KOPT-K1 (cell line): Measurements from ENCODE around the gene ZNF408.

Experiments
- H3K27ac ChIP-seq: fragments of 200-600 bp; sonication (generic); 2 replicates; pipeline ENCODE4 v1.5.1; 2016; ENCODE audit warnings: antibody characterized with exemption, mild to moderate bottlenecking, low read depth, low read length; ENCODE audit not compliant: poor library complexity, severe bottlenecking
- H3K36me3 ChIP-seq: fragments of 200-600 bp; sonication (generic); 2 replicates; pipeline ENCODE4 v1.5.1; 2017; ENCODE audit warnings: antibody characterized with exemption, mild to moderate bottlenecking, low read length, moderate library complexity; ENCODE audit not compliant: insufficient read depth
- H3K9me3 ChIP-seq: fragments of 200-600 bp; sonication (generic); 2 replicates; pipeline ENCODE4 v1.5.1; 2017; ENCODE audit warnings: antibody characterized with exemption, low read length, mild to moderate bottlenecking; ENCODE audit not compliant: insufficient read depth, poor library complexity, severe bottlenecking

The ZNF408 gene

GRCh38 chr11:46681814-46682213 lies 19.0 kb upstream of the ZNF408 start:
- Histone ChIP-seq H3K36me3 (peaks cover 75% of the 10 kb centered on the region), H3K27ac (no peak overlapping the region), H3K9me3 (no peaks in the 10 kb centered on the region)

- H3K36me3 ChIP-seq: peaks cover 75% of the 10 kb centered on the region
- no peak overlapping the region for H3K27ac ChIP-seq
- H3K9me3 ChIP-seq: no peaks in the 10 kb centered on the region
These were observed 17.8 kb upstream of the ZNF408 start for GRCh38 chr11:46682773-46683752.

- Histone ChIP-seq H3K9me3 (no peaks in the 10 kb centered on the region), H3K27ac (no peak overlapping the region), H3K36me3 (peaks cover 67% of the 10 kb centered on the region)
These were observed 16.5 kb upstream of the ZNF408 start for GRCh38 chr11:46684367-46684766.

GRCh38 chr11:46686886-46687795 lies 13.7 kb upstream of the ZNF408 start:
- peaks cover 55% of the 10 kb centered on the region for H3K36me3 ChIP-seq
- no peaks in the 10 kb centered on the region for H3K9me3 ChIP-seq
- H3K27ac ChIP-seq: no peak overlapping the region

GRCh38 chr11:46690702-46691101 lies 10.1 kb upstream of the ZNF408 start:
- peaks cover 72% of the 10 kb centered on the region for H3K36me3 ChIP-seq
- H3K9me3 ChIP-seq: no peaks in the 10 kb centered on the region
- H3K27ac ChIP-seq: no peak overlapping the region

- Histone ChIP-seq H3K36me3 (peaks cover 62% of the 10 kb centered on the region), H3K9me3 (no peaks in the 10 kb centered on the region), H3K27ac (no peak overlapping the region)
These were observed 8.4 kb upstream of the ZNF408 start for GRCh38 chr11:46692450-46692849.

GRCh38 chr11:46693597-46694012 lies 7.2 kb upstream of the ZNF408 start:
- Histone ChIP-seq H3K9me3 (no peaks in the 10 kb centered on the region), H3K36me3 (peaks cover 51% of the 10 kb centered on the region), H3K27ac (no peak overlapping the region)

- no peak overlapping the region for H3K27ac ChIP-seq
- H3K9me3 ChIP-seq: no peaks in the 10 kb centered on the region
- peaks cover 51% of the 10 kb centered on the region for H3K36me3 ChIP-seq
These were observed 6.8 kb upstream of the ZNF408 start for GRCh38 chr11:46694072-46694471.

- no peak overlapping the region for H3K27ac ChIP-seq
- no peaks in the 10 kb centered on the region for H3K9me3 ChIP-seq
- peaks cover 51% of the 10 kb centered on the region for H3K36me3 ChIP-seq
These were observed 6.2 kb upstream of the ZNF408 start for GRCh38 chr11:46694607-46695006.

GRCh38 chr11:46695345-46696211 lies 5.3 kb upstream of the ZNF408 start:
- no peak overlapping the region for H3K27ac ChIP-seq

GRCh38 chr11:46696212-46696558 lies 4.6 kb upstream of the ZNF408 start:
- Histone ChIP-seq H3K36me3 (peaks cover 45% of the 10 kb centered on the region), H3K9me3 (no peaks in the 10 kb centered on the region), H3K27ac (no peak overlapping the region)

More at GRCh38 chr11:46695345-46696211, 5.3 kb upstream of the ZNF408 start:
- H3K36me3 ChIP-seq: peaks cover 51% of the 10 kb centered on the region
- H3K9me3 ChIP-seq: no peaks in the 10 kb centered on the region

- peaks cover 38% of the 10 kb centered on the region for H3K36me3 ChIP-seq
- H3K9me3 ChIP-seq: no peaks in the 10 kb centered on the region
- no peak overlapping the region for H3K27ac ChIP-seq
These were observed 3.5 kb upstream of the ZNF408 start for GRCh38 chr11:46697303-46697702.

- no peaks in the 10 kb centered on the region for H3K9me3 ChIP-seq
- no peak overlapping the region for H3K27ac ChIP-seq
- H3K36me3 ChIP-seq: peaks cover 41% of the 10 kb centered on the region
These were observed 3.1 kb upstream of the ZNF408 start for GRCh38 chr11:46697723-46698122.

- Histone ChIP-seq H3K9me3 (no peaks in the 10 kb centered on the region), H3K36me3 (peaks cover 43% of the 10 kb centered on the region), H3K27ac (no peak overlapping the region)
These were observed 2.2 kb upstream of the ZNF408 start for GRCh38 chr11:46698597-46698996.
